Ovary (tissue), 9 donors: ENCODE data around the gene FLNB. TPM values are rescaled to one million over a fixed set of nuclear protein-coding genes. Genes with fewer than 3 reads are reported as not detected.

ENCODE experiments used
- DNase-seq, 5 donors: peaks; one replicate each; pipeline ENCODE4 v3.0.0-alpha.2; 2019 to 2020
- H3K27ac ChIP-seq, 2 donors: fragments of 200-600 bp; one replicate each; pipeline versions ENCODE4 v1.5.1 to v1.8.0; 2019 to 2022
- H3K27me3 ChIP-seq: fragments of 200-600 bp; one replicate; pipeline ENCODE4 v1.8.0; 2022
- H3K36me3 ChIP-seq: fragments of 200-600 bp; sonication (generic); one replicate; pipeline ENCODE4 v1.5.1; 2019
- H3K4me1 ChIP-seq: one replicate; pipeline ENCODE4 v1.8.1; 2013; ENCODE audit warnings: mild to moderate bottlenecking, moderate library complexity; ENCODE audit not compliant: insufficient read depth
- H3K4me3 ChIP-seq: fragments of 200-600 bp; sonication (generic); one replicate; pipeline ENCODE4 v1.5.1; 2017
- H3K9me3 ChIP-seq, 2 donors: fragments of 200-600 bp in 1 of 2; sonication (generic) in 1 of 2; one replicate each; pipeline versions ENCODE4 v1.5.1 to v1.8.1; 2013 to 2019; ENCODE audit warnings: mild to moderate bottlenecking in 1 of 2, moderate library complexity in 1 of 2
- EP300 ChIP-seq: sonication (generic); formaldehyde crosslinking; IDR thresholded peaks from one replicate; pipeline ENCODE4 v1.6.1; 2017; ENCODE audit warnings: antibody characterized with exemption
- POLR2A ChIP-seq: fragments of 450-650 bp; IDR thresholded peaks from one replicate; pipeline ENCODE4 v1.6.1; 2017; ENCODE audit warnings: antibody characterized with exemption, mild to moderate bottlenecking, moderate library complexity
- WGBS, 3 donors: extraction: QIAGEN DNeasy Blood & Tissue Kit in 1 of 3; methylation state at CpG; one replicate each; pipeline versions ENCODE4 v1.1.5 to v1.1.7; 2013 to 2017; 5-methylcytosine and 5-hydroxymethylcytosine counted together
- intact Hi-C, 4 donors: fragments of 100-400 bp; cut with DNase I; formaldehyde crosslinking; loops; one replicate each; pipeline versions ENCODE4 v1.11.0 to v1.15.1; 2022 to 2023
- polyA plus RNA-seq, 2 donors: library from polyadenylated mRNA; stranded (reverse); fragments of 200-250 nt in 1 of 2; fragments of 350-450 nt in 1 of 2; fragmentation: Illumina TruSeq in 1 of 2; extraction: RNeasy Lipid Tissue Mini Kit (QIAGEN cat#74804) in 1 of 2; gene quantifications; one replicate each; pipeline ENCODE4 v1.2.3, GENCODE V29; 2013 to 2014
- total RNA-seq, 7 donors: library from RNA; depleted of rRNA in 2 of 7; stranded (reverse); fragments of >200 nt in 2 of 7; fragmentation: NEBNext Ultra II Directional in 3 of 7; extraction: Animal tissue kit (Norgen Biotek cat#: 25700) in 3 of 7; gene quantifications; one replicate each; pipeline versions ENCODE4 v1.1.0 to v1.2.4, GENCODE V29; 2016 to 2023
- TF ChIP-seq, protein P1 (sequence below), 3 donors: fragments of 450-650 bp in 2 of 3; fragments of 200-600 bp in 1 of 3; IDR thresholded peaks; one replicate each; pipeline versions ENCODE4 v1.5.1 to v1.8.0; 2016 to 2022; ENCODE audit warnings: antibody characterized with exemption in 3 of 3, mild to moderate bottlenecking in 1 of 3
- donor health status: DM: no; HTN: no; CAD: no; lungs with moderate emphysema.
- donor health status: DM: no; HTN: no; CAD: no.
- donor health status: Bipolar disorder and iron deficiency.
- donor health status: DM: yes; HTN: yes; CAD: no.
- donor health status: DM: no; HTN: no; CAD: no.
- donor health status: DM: yes; HTN: yes; CAD: no.

The FLNB gene
- total and polyA plus RNA-seq, 9 donors, result 51.9 to 190 (median 126) TPM

DNA sequence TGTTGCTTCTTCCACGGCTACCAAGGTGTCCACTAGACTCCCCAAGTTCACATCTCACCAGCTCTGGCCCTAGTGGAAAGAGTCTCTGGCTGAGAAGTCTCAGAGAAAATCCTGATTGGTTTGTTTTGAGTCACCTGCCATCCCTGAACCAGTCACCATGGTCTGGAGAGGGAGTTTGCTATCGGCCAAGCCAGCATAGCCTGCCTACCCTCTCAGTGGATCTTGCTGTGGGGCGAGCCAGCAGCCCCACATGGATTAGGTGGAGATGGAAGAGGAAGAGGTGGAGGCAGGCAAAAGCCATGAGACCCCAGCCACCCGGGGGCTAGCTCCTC is 48.1 kb upstream of the FLNB start:
- WGBS, 3 donors, result 64 to 67% (median 64%) methylated on average over 4 of the region's 4 CpGs
- intact Hi-C loops, result no loop called here
- DNase-seq, result no peak
- Histone ChIP-seq H3K4me3 (no peak overlapping the region), H3K4me1 (peaks cover 7% of the 10 kb centered on the region), H3K9me3 (no peaks in the 10 kb centered on the region), H3K27me3 (no peaks in the 10 kb centered on the region), H3K27ac (no peak overlapping the region), H3K36me3 (no peaks in the 10 kb centered on the region)
- TF ChIP-seq EP300, result no peak
- no peak for TF ChIP-seq POLR2A
- TF ChIP-seq, protein P1, sequence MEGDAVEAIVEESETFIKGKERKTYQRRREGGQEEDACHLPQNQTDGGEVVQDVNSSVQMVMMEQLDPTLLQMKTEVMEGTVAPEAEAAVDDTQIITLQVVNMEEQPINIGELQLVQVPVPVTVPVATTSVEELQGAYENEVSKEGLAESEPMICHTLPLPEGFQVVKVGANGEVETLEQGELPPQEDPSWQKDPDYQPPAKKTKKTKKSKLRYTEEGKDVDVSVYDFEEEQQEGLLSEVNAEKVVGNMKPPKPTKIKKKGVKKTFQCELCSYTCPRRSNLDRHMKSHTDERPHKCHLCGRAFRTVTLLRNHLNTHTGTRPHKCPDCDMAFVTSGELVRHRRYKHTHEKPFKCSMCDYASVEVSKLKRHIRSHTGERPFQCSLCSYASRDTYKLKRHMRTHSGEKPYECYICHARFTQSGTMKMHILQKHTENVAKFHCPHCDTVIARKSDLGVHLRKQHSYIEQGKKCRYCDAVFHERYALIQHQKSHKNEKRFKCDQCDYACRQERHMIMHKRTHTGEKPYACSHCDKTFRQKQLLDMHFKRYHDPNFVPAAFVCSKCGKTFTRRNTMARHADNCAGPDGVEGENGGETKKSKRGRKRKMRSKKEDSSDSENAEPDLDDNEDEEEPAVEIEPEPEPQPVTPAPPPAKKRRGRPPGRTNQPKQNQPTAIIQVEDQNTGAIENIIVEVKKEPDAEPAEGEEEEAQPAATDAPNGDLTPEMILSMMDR (IDR thresholded peaks at IDR 0.05), result no peak

GRCh38 chr3:57961177-57961827 is 46.9 kb upstream of the FLNB start:
- DNase-seq, result no peak
- 82 to 85% (median 84%) methylated on average over 21 of the region's 21 CpGs for WGBS, 3 donors
- Histone ChIP-seq H3K9me3 (no peaks in the 10 kb centered on the region), H3K27me3 (no peaks in the 10 kb centered on the region), H3K4me1 (peaks cover 7% of the 10 kb centered on the region), H3K27ac (no peak overlapping the region), H3K4me3 (no peak overlapping the region), H3K36me3 (no peaks in the 10 kb centered on the region)
- intact Hi-C loops, result no loop called here
- TF ChIP-seq, protein P1 (IDR thresholded peaks at IDR 0.05), result no peak
- TF ChIP-seq EP300 (no peak), POLR2A (no peak)

- peaks cover 7% of the 10 kb centered on the region for H3K4me1 ChIP-seq
- intact Hi-C loops, result no loop called here
- no peaks in the 10 kb centered on the region for H3K27me3 ChIP-seq
- no peaks in the 10 kb centered on the region for H3K9me3 ChIP-seq
- no peak overlapping the region for H3K4me3 ChIP-seq
- no peaks in the 10 kb centered on the region for H3K36me3 ChIP-seq
- no peak for DNase-seq
- TF ChIP-seq, protein P1 (IDR thresholded peaks at IDR 0.05), result no peak
- TF ChIP-seq EP300 (no peak), POLR2A (no peak)
- 77 to 87% (median 85%) methylated on average over 5 of the region's 5 CpGs for WGBS, 3 donors
- no peak overlapping the region for H3K27ac ChIP-seq
These were observed 46.3 kb upstream of the FLNB start for GRCh38 chr3:57961828-57962447.

- intact Hi-C loops, result no loop called here
- TF ChIP-seq POLR2A, result no peak
- Histone ChIP-seq H3K4me3 (no peak overlapping the region), H3K9me3 (no peaks in the 10 kb centered on the region), H3K36me3 (no peaks in the 10 kb centered on the region), H3K27me3 (no peaks in the 10 kb centered on the region), H3K27ac (no peak overlapping the region), H3K4me1 (peaks cover 7% of the 10 kb centered on the region)
- no peak for DNase-seq
- WGBS, 3 donors, result 87 to 93% (median 89%) methylated on average over 6 of the region's 6 CpGs
These were observed 45.8 kb upstream of the FLNB start for GRCh38 chr3:57962448-57962834.

- H3K27me3 ChIP-seq, result no peaks in the 10 kb centered on the region
- no peaks in the 10 kb centered on the region for H3K9me3 ChIP-seq
- peaks cover 6% of the 10 kb centered on the region for H3K4me1 ChIP-seq
- TF ChIP-seq EP300 (no peak), POLR2A (no peak)
- TF ChIP-seq, protein P1 (IDR thresholded peaks at IDR 0.05), result no peak
- H3K36me3 ChIP-seq, result no peaks in the 10 kb centered on the region
- no peak overlapping the region for H3K4me3 ChIP-seq
- intact Hi-C loops, result no loop called here
- H3K27ac ChIP-seq, result no peak overlapping the region
- no peak for DNase-seq
- 81 to 82% (median 81%) methylated on average over 7 of the region's 7 CpGs for WGBS, 3 donors
These were observed 44.3 kb upstream of the FLNB start for GRCh38 chr3:57963811-57964346.
